NCI-H446 (cell line): Measurements from ENCODE around the gene RPL36.

Source experiments
- DNase-seq, 2 experiments: peaks; one replicate each; lab custom pipeline; 2025; lab: John Stamatoyannopoulos, UW

Gene RPL36

GRCh38 chr19:5690125-5690954 lies at the start of gene RPL36:
RPL36 (plus strand) TSS chr19:5690295; CDS start chr19:5690508, 213 bp downstream.
- DNase-seq: peak; percentile 94 to 99

GRCh38 chr19:5641171-5641570 lies 48.9 kb upstream of the RPL36 start:
- DNase-seq: no peak

- no peak for DNase-seq
These were observed 47.9 kb upstream of the RPL36 start for GRCh38 chr19:5642204-5642603.

- no peak for DNase-seq
These were observed 47.0 kb upstream of the RPL36 start for GRCh38 chr19:5643060-5643459.

GRCh38 chr19:5644037-5644436 lies 46.1 kb upstream of the RPL36 start:
- DNase-seq: no peak

- no peak for DNase-seq
These were observed 44.7 kb upstream of the RPL36 start for GRCh38 chr19:5645409-5645808.

- DNase-seq: no peak
These were observed 43.4 kb upstream of the RPL36 start for GRCh38 chr19:5646703-5647102.

GRCh38 chr19:5648464-5648863 lies 41.6 kb upstream of the RPL36 start:
- no peak for DNase-seq

GRCh38 chr19:5651361-5651760 lies 38.7 kb upstream of the RPL36 start:
- no peak for DNase-seq

GRCh38 chr19:5652261-5652660 lies 37.8 kb upstream of the RPL36 start:
- no peak for DNase-seq

- DNase-seq: no peak
These were observed 35.2 kb upstream of the RPL36 start for GRCh38 chr19:5654931-5655330.

GRCh38 chr19:5655412-5655811 lies 34.7 kb upstream of the RPL36 start:
- no peak for DNase-seq

- no peak for DNase-seq
These were observed 28.6 kb upstream of the RPL36 start for GRCh38 chr19:5661483-5661882.

GRCh38 chr19:5663904-5664303 lies 26.2 kb upstream of the RPL36 start:
- DNase-seq: no peak

GRCh38 chr19:5664515-5664914 lies 25.6 kb upstream of the RPL36 start:
- DNase-seq: no peak

- DNase-seq: no peak
These were observed 24.1 kb upstream of the RPL36 start for GRCh38 chr19:5665781-5666513.

GRCh38 chr19:5666921-5667610 lies 23.0 kb upstream of the RPL36 start:
- DNase-seq: no peak

GRCh38 chr19:5667751-5668271 lies 22.3 kb upstream of the RPL36 start:
- no peak for DNase-seq

- no peak for DNase-seq
These were observed 20.9 kb upstream of the RPL36 start for GRCh38 chr19:5669212-5669611.

- no peak for DNase-seq
These were observed 18.5 kb upstream of the RPL36 start for GRCh38 chr19:5671600-5671999.

GRCh38 chr19:5672708-5673459 lies 17.2 kb upstream of the RPL36 start:
- no peak for DNase-seq

GRCh38 chr19:5673752-5674151 lies 16.3 kb upstream of the RPL36 start:
- DNase-seq: no peak
